DMS79 (cell line): ENCODE data around the gene LRRC40.
"Not testable (repeated sequence)": the region's sequence is repeated elsewhere in the genome, so short reads cannot be mapped to it uniquely, and the experiment has no call there.

Experiments used
- DNase-seq: peaks from one replicate; lab custom pipeline; 2025; lab: John Stamatoyannopoulos, UW

LRRC40 gene

GRCh38 chr1:70205434-70206118, at the start of gene LRRC40:
TSS of gene LRRC40 (minus strand) at chr1:70205579. CDS start at chr1:70205540, 39 bp downstream.
- DNase-seq = peak; percentile 79

- no peak for DNase-seq
These were observed 43.4 kb upstream of the LRRC40 start for GRCh38 chr1:70248729-70249128.

- DNase-seq = no peak
These were observed 42.4 kb upstream of the LRRC40 start for GRCh38 chr1:70247768-70248167.

GRCh38 chr1:70247122-70247521, 41.7 kb upstream of the LRRC40 start:
- no peak for DNase-seq

- no peak for DNase-seq
These were observed 34.6 kb upstream of the LRRC40 start for GRCh38 chr1:70239940-70240339.

GRCh38 chr1:70234733-70235132, 29.4 kb upstream of the LRRC40 start:
- no peak for DNase-seq

GRCh38 chr1:70231475-70231874, 26.1 kb upstream of the LRRC40 start:
- DNase-seq = no peak

- no peak for DNase-seq
These were observed 23.3 kb upstream of the LRRC40 start for GRCh38 chr1:70228670-70229069.

GRCh38 chr1:70227439-70227838, 22.1 kb upstream of the LRRC40 start:
- no peak for DNase-seq

GRCh38 chr1:70224954-70225353, 19.6 kb upstream of the LRRC40 start:
- DNase-seq = no peak

GRCh38 chr1:70222716-70223235, 17.4 kb upstream of the LRRC40 start:
- no peak for DNase-seq

GRCh38 chr1:70221238-70222121, 16.1 kb upstream of the LRRC40 start, which contains the start of gene SRSF11:
TSS of gene SRSF11 (plus strand) at chr1:70221380. CDS start at chr1:70221637, 257 bp downstream.
- DNase-seq = peak; percentile 85

GRCh38 chr1:70220517-70221237, 15.3 kb upstream of the LRRC40 start:
- no peak for DNase-seq

- DNase-seq = no peak
These were observed 14.6 kb upstream of the LRRC40 start for GRCh38 chr1:70220015-70220414.

GRCh38 chr1:70211541-70211940, 6.2 kb upstream of the LRRC40 start:
- no peak for DNase-seq

GRCh38 chr1:70210820-70211219, 5.4 kb upstream of the LRRC40 start:
- DNase-seq = no peak

GRCh38 chr1:70208292-70208691, 2.9 kb upstream of the LRRC40 start:
- DNase-seq = no peak

- DNase-seq = no peak
These were observed 2.1 kb upstream of the LRRC40 start for GRCh38 chr1:70207492-70207891.

- not testable (repeated sequence) for DNase-seq
These were observed 1.5 kb upstream of the LRRC40 start for GRCh38 chr1:70206833-70207232.

GRCh38 chr1:70205071-70205433, 327 bp downstream of the LRRC40 start:
- no peak for DNase-seq

- no peak for DNase-seq
These were observed 779 bp downstream of the LRRC40 start for GRCh38 chr1:70204600-70204999.

- DNase-seq = no peak
These were observed 1.2 kb downstream of the LRRC40 start for GRCh38 chr1:70204139-70204538.
